Measurements from ENCODE around the gene CYSLTR1.

The CYSLTR1 gene

DNA sequence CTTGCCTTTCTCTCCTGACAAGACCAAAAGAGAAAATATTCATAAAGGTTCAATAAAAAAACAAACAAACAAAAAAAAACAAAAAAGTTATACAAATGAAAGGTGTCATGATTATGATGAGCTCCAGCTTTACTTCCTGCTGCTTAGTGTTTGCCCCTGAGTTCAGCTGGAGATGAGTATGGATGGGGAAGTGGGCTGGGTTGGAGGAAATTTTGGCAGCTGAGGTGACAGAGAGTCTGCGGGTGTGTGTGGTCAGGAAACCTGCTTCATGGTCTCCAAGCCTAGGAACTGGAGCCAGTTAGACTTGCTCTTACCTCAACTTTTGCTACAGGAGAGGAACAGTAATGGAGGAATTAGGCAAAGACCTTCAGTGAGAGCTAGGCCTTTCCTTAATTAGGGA is 4.3 kb upstream of the CYSLTR1 start:
- ChIA-PET POLR2A (no interaction called here), CTCF (no interaction called here)
- TF ChIP-seq TARDBP (IDR thresholded peaks at IDR 0.05) (no peak), L3MBTL2 (conservative IDR thresholded peaks at IDR 0.05) (no peak), SP1 (IDR thresholded peaks at IDR 0.05) (no peak), FOXK2 (IDR thresholded peaks at IDR 0.05) (no peak), ARNT (IDR thresholded peaks at IDR 0.05) (no peak), BHLHE40 (IDR thresholded peaks at IDR 0.05; ENCODE audit: borderline replicate concordance) (no peak), NFRKB (IDR thresholded peaks at IDR 0.05) (no peak), PKNOX1 (IDR thresholded peaks at IDR 0.05) (no peak), ZNF384 (IDR thresholded peaks at IDR 0.05) (no peak), LEF1 (IDR thresholded peaks at IDR 0.05; ENCODE audit: borderline replicate concordance) (no peak), FOXA1 (IDR thresholded peaks at IDR 0.05) (no peak), ELF4 (IDR thresholded peaks at IDR 0.05) (no peak), SUZ12 (IDR thresholded peaks at IDR 0.05) (no peak), HDGF (IDR thresholded peaks at IDR 0.05; ENCODE audit: borderline replicate concordance) (no peak), CTBP1 (IDR thresholded peaks at IDR 0.05; ENCODE audit: borderline replicate concordance) (no peak), FOXM1 (IDR thresholded peaks at IDR 0.05; ENCODE audit: borderline replicate concordance) (no peak)
- DNase-seq (ENCODE audit: extremely low spot score), result no peak

GRCh38 chrX:78330540-78330939 is 3.1 kb upstream of the CYSLTR1 start:
- no peak for DNase-seq (ENCODE audit: extremely low spot score)
- POLR2A ChIA-PET, result no interaction called here
- CTCF ChIA-PET, result no interaction called here
- TF ChIP-seq HDGF (IDR thresholded peaks at IDR 0.05; ENCODE audit: borderline replicate concordance) (no peak), ELF4 (IDR thresholded peaks at IDR 0.05) (no peak), FOXA1 (IDR thresholded peaks at IDR 0.05) (no peak), BHLHE40 (IDR thresholded peaks at IDR 0.05; ENCODE audit: borderline replicate concordance) (no peak), SUZ12 (IDR thresholded peaks at IDR 0.05) (no peak), PKNOX1 (IDR thresholded peaks at IDR 0.05) (no peak), ZNF384 (IDR thresholded peaks at IDR 0.05) (no peak), CTBP1 (IDR thresholded peaks at IDR 0.05; ENCODE audit: borderline replicate concordance) (no peak), SP1 (IDR thresholded peaks at IDR 0.05) (no peak), NFRKB (IDR thresholded peaks at IDR 0.05) (no peak), FOXM1 (IDR thresholded peaks at IDR 0.05; ENCODE audit: borderline replicate concordance) (no peak), ARNT (IDR thresholded peaks at IDR 0.05) (no peak), LEF1 (IDR thresholded peaks at IDR 0.05; ENCODE audit: borderline replicate concordance) (no peak), FOXK2 (IDR thresholded peaks at IDR 0.05) (no peak), L3MBTL2 (conservative IDR thresholded peaks at IDR 0.05) (no peak), TARDBP (IDR thresholded peaks at IDR 0.05) (no peak)

DNA sequence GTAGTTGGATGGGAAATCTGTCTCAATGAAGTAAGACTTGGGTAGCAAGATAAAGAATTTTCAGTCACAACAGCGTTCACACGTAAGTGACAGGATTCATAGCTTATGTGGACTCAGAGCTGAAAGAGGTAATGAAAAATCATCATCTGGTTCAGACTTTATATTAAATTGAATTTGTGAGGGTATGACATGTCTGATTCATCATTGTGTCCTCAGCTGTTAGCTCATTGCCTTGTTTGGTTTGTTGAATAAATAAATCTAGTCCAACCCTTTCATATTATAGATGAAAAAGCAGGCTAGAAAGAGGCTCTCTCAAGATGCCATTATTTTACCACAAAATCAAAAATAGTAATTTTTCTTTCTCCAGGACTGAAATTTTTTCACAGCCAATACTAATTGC is 2.7 kb upstream of the CYSLTR1 start:
- CTCF ChIA-PET, result no interaction called here
- TF ChIP-seq NFRKB (IDR thresholded peaks at IDR 0.05), result no peak
- no peak for TF ChIP-seq SP1 (IDR thresholded peaks at IDR 0.05)
- TF ChIP-seq FOXM1 (IDR thresholded peaks at IDR 0.05; ENCODE audit: borderline replicate concordance), result no peak
- TF ChIP-seq SUZ12 (IDR thresholded peaks at IDR 0.05), result no peak
- DNase-seq (ENCODE audit: extremely low spot score), result no peak
- POLR2A ChIA-PET, result no interaction called here

- TF ChIP-seq FOXA1 (IDR thresholded peaks at IDR 0.05), result no peak
- no peak for TF ChIP-seq ZNF384 (IDR thresholded peaks at IDR 0.05)
- TF ChIP-seq BHLHE40 (IDR thresholded peaks at IDR 0.05; ENCODE audit: borderline replicate concordance), result no peak
- no peak for TF ChIP-seq ARNT (IDR thresholded peaks at IDR 0.05)
- TF ChIP-seq SP1 (IDR thresholded peaks at IDR 0.05), result no peak
- no peak for TF ChIP-seq TARDBP (IDR thresholded peaks at IDR 0.05)
- TF ChIP-seq L3MBTL2 (conservative IDR thresholded peaks at IDR 0.05), result no peak
- no peak for TF ChIP-seq ELF4 (IDR thresholded peaks at IDR 0.05)
- TF ChIP-seq HDGF (IDR thresholded peaks at IDR 0.05; ENCODE audit: borderline replicate concordance), result no peak
- no peak for TF ChIP-seq NFRKB (IDR thresholded peaks at IDR 0.05)
- TF ChIP-seq LEF1 (IDR thresholded peaks at IDR 0.05; ENCODE audit: borderline replicate concordance), result no peak
- no peak for TF ChIP-seq PKNOX1 (IDR thresholded peaks at IDR 0.05)
- no peak for TF ChIP-seq SUZ12 (IDR thresholded peaks at IDR 0.05)
- TF ChIP-seq CTBP1 (IDR thresholded peaks at IDR 0.05; ENCODE audit: borderline replicate concordance), result no peak
- DNase-seq (ENCODE audit: extremely low spot score), result no peak
- POLR2A ChIA-PET, result no interaction called here
- CTCF ChIA-PET, result no interaction called here
Observed at GRCh38 chrX:78329486-78329885, 2.1 kb upstream of the CYSLTR1 start.

DNA sequence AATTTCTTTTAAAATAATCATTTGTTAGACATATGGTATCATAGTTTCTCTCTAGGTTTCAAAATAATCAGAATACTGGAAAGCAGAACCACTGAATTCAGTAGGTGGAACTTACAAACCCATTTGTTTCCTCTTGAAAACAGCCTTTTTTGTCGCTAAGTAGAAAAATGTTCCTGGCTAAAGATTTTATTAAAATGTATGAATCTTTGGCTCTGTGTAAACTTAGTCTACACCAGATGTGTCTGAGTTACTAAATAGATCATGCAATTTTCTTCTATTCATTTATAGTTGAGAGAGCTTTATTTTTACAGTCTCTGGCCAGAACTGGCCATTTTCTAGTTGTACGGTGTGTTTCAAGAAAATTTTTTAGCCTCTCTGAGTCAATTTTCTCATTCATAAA is 1.0 kb downstream of the CYSLTR1 start:
- TF ChIP-seq ELF4 (IDR thresholded peaks at IDR 0.05), result no peak
- ChIA-PET POLR2A (no interaction called here), CTCF (no interaction called here)
- DNase-seq (ENCODE audit: extremely low spot score), result no peak

DNA sequence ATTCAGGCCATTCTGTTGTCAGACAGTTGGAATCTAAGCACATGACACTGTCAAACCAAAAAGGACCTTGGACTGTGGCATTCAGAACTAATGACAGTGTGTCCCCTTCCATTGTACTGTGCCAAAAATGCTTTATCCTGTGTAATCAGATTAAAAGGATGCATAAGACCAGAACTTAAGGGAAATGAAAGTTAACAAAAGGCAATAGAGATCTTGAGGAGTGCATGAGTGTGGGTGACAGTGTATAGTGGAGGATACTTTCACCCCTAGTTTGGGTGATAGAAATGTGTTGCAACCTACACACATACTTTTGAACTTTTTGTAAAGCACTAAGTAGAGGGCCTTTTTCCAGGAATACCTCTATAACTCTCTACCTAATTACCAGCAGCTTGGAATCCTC is 4.5 kb downstream of the CYSLTR1 start:
- ChIA-PET CTCF (no interaction called here), POLR2A (no interaction called here)
- no peak for DNase-seq (ENCODE audit: extremely low spot score)

More for the DNA sequence above, 4.5 kb downstream of the CYSLTR1 start:
- TF ChIP-seq ELF4 (IDR thresholded peaks at IDR 0.05) (no peak), NFRKB (IDR thresholded peaks at IDR 0.05) (no peak), SP1 (IDR thresholded peaks at IDR 0.05) (no peak), L3MBTL2 (conservative IDR thresholded peaks at IDR 0.05) (no peak), FOXM1 (IDR thresholded peaks at IDR 0.05; ENCODE audit: borderline replicate concordance) (no peak), SUZ12 (IDR thresholded peaks at IDR 0.05) (no peak), BHLHE40 (IDR thresholded peaks at IDR 0.05; ENCODE audit: borderline replicate concordance) (no peak), TARDBP (IDR thresholded peaks at IDR 0.05) (no peak), PKNOX1 (IDR thresholded peaks at IDR 0.05) (no peak), FOXK2 (IDR thresholded peaks at IDR 0.05) (no peak), FOXA1 (IDR thresholded peaks at IDR 0.05) (no peak), LEF1 (IDR thresholded peaks at IDR 0.05; ENCODE audit: borderline replicate concordance) (no peak), CTBP1 (IDR thresholded peaks at IDR 0.05; ENCODE audit: borderline replicate concordance) (no peak)

Measured in HEK293T (cell line).